Measurements from ENCODE around the gene HSPA2. TPM values are rescaled to one million over a fixed set of nuclear protein-coding genes. Genes with fewer than 3 reads are reported as not detected.

HSPA2 gene
- total RNA-seq, 1 experiment from 2014 or later = 8.7 TPM

DNA sequence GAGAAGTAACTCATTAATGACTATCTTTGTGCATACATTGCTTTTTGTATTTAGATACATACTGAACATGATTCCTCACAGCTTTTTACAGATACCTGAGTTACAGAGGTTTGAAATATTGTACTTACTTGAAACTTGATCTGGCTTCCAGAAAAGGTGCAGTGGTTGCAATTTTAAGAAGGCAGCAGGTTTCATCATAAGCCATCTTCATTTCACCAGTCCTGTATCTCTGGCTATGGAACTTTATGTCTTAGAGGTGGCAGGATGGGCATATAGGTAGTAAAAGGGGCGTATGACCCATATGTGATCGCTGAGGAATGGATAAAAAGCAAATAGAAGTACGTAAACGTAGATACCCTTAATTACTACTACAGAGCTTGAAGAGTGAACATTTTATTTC is 22.3 kb upstream of the HSPA2 start:
- no peaks in the 10 kb centered on the region for H3K9me3 ChIP-seq
- no peaks in the 10 kb centered on the region for H3K36me3 Mint-ChIP-seq (ENCODE audit: insufficient read depth, unreplicated experiment)
- intact Hi-C loops (cut with micrococcal nuclease; ENCODE audit: unreplicated experiment) = no loop called here

DNA sequence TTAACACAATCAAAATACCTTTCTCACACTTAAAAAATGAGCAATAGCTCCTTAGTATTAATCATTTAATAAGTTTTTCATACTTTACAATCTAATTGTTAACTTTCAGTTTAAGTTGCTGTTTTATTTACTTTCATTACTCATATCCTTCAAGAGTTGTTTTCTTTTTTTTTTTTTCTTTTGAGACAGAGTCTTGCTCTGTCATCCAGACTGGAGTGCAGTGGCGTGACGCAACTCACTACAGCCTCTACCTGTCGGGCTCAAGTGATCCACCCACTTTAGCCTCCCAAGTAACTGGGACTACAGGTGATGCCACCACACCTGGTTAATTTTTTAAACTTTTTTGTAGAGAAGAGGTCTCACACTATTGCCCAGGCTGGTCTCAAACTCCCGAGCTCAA is 19.8 kb upstream of the HSPA2 start:
- Mint-ChIP-seq H3K9me3 (ENCODE audit: unreplicated experiment) (no peaks in the 10 kb centered on the region), H3K4me1 (ENCODE audit: low read depth, unreplicated experiment) (no peaks in the 10 kb centered on the region), H3K4me3 (ENCODE audit: unreplicated experiment) (no peak overlapping the region), H3K36me3 (ENCODE audit: insufficient read depth, unreplicated experiment) (no peaks in the 10 kb centered on the region), H3K27me3 (ENCODE audit: insufficient read depth, unreplicated experiment) (no peaks in the 10 kb centered on the region), H3K27ac (ENCODE audit: unreplicated experiment) (no peak overlapping the region)
- no peaks in the 10 kb centered on the region for H3K4me1 ChIP-seq
- BruUV-seq (replicated peaks) = no TSS peak
- intact Hi-C loops (cut with micrococcal nuclease; ENCODE audit: unreplicated experiment) = no loop called here
- ChIA-PET POLR2A (no interaction called here), CTCF (interaction anchor here (0.7 kb wide), 1 partner anchor 53 kb away, joined by 3 read pairs; no protein-coding TSS in a partner anchor)
- H3K27me3 ChIP-seq (replicated peaks; ENCODE audit: control insufficient read depth, insufficient read depth, low read length) = no peaks in the 10 kb centered on the region
- TF ChIP-seq, protein P1, sequence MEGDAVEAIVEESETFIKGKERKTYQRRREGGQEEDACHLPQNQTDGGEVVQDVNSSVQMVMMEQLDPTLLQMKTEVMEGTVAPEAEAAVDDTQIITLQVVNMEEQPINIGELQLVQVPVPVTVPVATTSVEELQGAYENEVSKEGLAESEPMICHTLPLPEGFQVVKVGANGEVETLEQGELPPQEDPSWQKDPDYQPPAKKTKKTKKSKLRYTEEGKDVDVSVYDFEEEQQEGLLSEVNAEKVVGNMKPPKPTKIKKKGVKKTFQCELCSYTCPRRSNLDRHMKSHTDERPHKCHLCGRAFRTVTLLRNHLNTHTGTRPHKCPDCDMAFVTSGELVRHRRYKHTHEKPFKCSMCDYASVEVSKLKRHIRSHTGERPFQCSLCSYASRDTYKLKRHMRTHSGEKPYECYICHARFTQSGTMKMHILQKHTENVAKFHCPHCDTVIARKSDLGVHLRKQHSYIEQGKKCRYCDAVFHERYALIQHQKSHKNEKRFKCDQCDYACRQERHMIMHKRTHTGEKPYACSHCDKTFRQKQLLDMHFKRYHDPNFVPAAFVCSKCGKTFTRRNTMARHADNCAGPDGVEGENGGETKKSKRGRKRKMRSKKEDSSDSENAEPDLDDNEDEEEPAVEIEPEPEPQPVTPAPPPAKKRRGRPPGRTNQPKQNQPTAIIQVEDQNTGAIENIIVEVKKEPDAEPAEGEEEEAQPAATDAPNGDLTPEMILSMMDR (IDR thresholded peaks at IDR 0.05; ENCODE audit: insufficient read depth in 1 of 2, low read depth in 1 of 2, low read length in 1 of 2, severe bottlenecking in 1 of 2, unreplicated experiment in 1 of 2) = no peak
- no peaks in the 10 kb centered on the region for H3K9me3 ChIP-seq
- no peaks in the 10 kb centered on the region for H3K36me3 ChIP-seq (ENCODE audit: control insufficient read depth, insufficient read depth, low read length)
- DNase-seq = no peak
- no peak overlapping the region for H3K4me3 ChIP-seq (ENCODE audit: low read depth, low read length)

More for the DNA sequence above, 22.3 kb upstream of the HSPA2 start:
- BruUV-seq (replicated peaks) = no TSS peak
- no peak overlapping the region for H3K27ac Mint-ChIP-seq (ENCODE audit: unreplicated experiment)
- no peaks in the 10 kb centered on the region for H3K9me3 Mint-ChIP-seq (ENCODE audit: unreplicated experiment)
- H3K36me3 ChIP-seq (ENCODE audit: control insufficient read depth, insufficient read depth, low read length) = no peaks in the 10 kb centered on the region
- H3K4me3 Mint-ChIP-seq (ENCODE audit: unreplicated experiment) = no peak overlapping the region
- TF ChIP-seq, protein P1 (IDR thresholded peaks at IDR 0.05; ENCODE audit: insufficient read depth in 1 of 2, low read depth in 1 of 2, low read length in 1 of 2, severe bottlenecking in 1 of 2, unreplicated experiment in 1 of 2) = no peak
- no peaks in the 10 kb centered on the region for H3K27me3 ChIP-seq (replicated peaks; ENCODE audit: control insufficient read depth, insufficient read depth, low read length)
- H3K4me3 ChIP-seq (ENCODE audit: low read depth, low read length) = no peak overlapping the region
- no peaks in the 10 kb centered on the region for H3K27me3 Mint-ChIP-seq (ENCODE audit: insufficient read depth, unreplicated experiment)
- ChIA-PET POLR2A (no interaction called here), CTCF (no interaction called here)
- no peaks in the 10 kb centered on the region for H3K4me1 ChIP-seq
- H3K4me1 Mint-ChIP-seq (ENCODE audit: low read depth, unreplicated experiment) = no peaks in the 10 kb centered on the region
- DNase-seq = no peak

- TF ChIP-seq, protein P1 (IDR thresholded peaks at IDR 0.05; ENCODE audit: insufficient read depth in 1 of 2, low read depth in 1 of 2, low read length in 1 of 2, severe bottlenecking in 1 of 2, unreplicated experiment in 1 of 2) = no peak
- H3K4me3 Mint-ChIP-seq (ENCODE audit: unreplicated experiment) = no peak overlapping the region
- no peaks in the 10 kb centered on the region for H3K4me1 ChIP-seq
- H3K27me3 Mint-ChIP-seq (ENCODE audit: insufficient read depth, unreplicated experiment) = no peaks in the 10 kb centered on the region
- H3K36me3 ChIP-seq (ENCODE audit: control insufficient read depth, insufficient read depth, low read length) = no peaks in the 10 kb centered on the region
- ChIA-PET CTCF (no interaction called here), POLR2A (no interaction called here)
- H3K4me1 Mint-ChIP-seq (ENCODE audit: low read depth, unreplicated experiment) = no peaks in the 10 kb centered on the region
- H3K9me3 Mint-ChIP-seq (ENCODE audit: unreplicated experiment) = no peaks in the 10 kb centered on the region
- no peaks in the 10 kb centered on the region for H3K27me3 ChIP-seq (replicated peaks; ENCODE audit: control insufficient read depth, insufficient read depth, low read length)
- intact Hi-C loops (cut with micrococcal nuclease; ENCODE audit: unreplicated experiment) = no loop called here
- no peak overlapping the region for H3K4me3 ChIP-seq (ENCODE audit: low read depth, low read length)
- BruUV-seq (replicated peaks) = no TSS peak
- H3K36me3 Mint-ChIP-seq (ENCODE audit: insufficient read depth, unreplicated experiment) = peaks cover 10% of the 10 kb centered on the region
- no peak for DNase-seq
- no peaks in the 10 kb centered on the region for H3K9me3 ChIP-seq
- H3K27ac Mint-ChIP-seq (ENCODE audit: unreplicated experiment) = no peak overlapping the region
Measured at GRCh38 chr14:64522591-64523355, 17.8 kb upstream of the HSPA2 start.
